ENCODE measurements around the gene RAX. TPM values are rescaled to one million over a fixed set of nuclear protein-coding genes. Genes with fewer than 3 reads are reported as not detected.

Gene RAX
- total RNA-seq, 1 experiment from 2014 or later = not detected

DNA sequence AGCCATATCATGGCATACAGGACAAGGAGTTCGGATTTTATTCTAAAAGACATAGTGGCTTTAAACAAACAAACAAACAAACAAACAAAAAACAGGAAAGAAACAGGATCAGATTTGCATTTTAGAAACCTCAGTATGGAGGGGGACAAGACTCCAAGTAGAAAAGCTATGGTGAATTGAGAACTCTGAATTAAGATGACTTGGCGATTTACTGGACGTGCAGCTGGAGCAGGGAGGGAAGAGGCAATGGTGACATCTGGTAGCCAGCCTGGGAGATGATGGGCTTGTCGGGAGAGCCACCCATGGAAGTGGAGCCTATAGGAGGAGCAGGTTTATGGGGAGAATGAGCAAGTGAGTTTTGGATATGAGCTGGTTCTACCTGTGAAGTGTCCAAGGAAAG, 32.0 kb upstream of the RAX start:
- TF ChIP-seq POLR2AphosphoS5 (IDR thresholded peaks at IDR 0.05; ENCODE audit: low read depth, low read length) = no peak
- TF ChIP-seq, protein P1, sequence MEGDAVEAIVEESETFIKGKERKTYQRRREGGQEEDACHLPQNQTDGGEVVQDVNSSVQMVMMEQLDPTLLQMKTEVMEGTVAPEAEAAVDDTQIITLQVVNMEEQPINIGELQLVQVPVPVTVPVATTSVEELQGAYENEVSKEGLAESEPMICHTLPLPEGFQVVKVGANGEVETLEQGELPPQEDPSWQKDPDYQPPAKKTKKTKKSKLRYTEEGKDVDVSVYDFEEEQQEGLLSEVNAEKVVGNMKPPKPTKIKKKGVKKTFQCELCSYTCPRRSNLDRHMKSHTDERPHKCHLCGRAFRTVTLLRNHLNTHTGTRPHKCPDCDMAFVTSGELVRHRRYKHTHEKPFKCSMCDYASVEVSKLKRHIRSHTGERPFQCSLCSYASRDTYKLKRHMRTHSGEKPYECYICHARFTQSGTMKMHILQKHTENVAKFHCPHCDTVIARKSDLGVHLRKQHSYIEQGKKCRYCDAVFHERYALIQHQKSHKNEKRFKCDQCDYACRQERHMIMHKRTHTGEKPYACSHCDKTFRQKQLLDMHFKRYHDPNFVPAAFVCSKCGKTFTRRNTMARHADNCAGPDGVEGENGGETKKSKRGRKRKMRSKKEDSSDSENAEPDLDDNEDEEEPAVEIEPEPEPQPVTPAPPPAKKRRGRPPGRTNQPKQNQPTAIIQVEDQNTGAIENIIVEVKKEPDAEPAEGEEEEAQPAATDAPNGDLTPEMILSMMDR (IDR thresholded peaks at IDR 0.05) = no peak
- TF ChIP-seq SIN3A (IDR thresholded peaks at IDR 0.05; ENCODE audit: borderline replicate concordance, insufficient read depth, low read depth, low read length) = no peak
- TF ChIP-seq TCF7L2 (IDR thresholded peaks at IDR 0.05; ENCODE audit: low read depth, low read length) = no peak
- TF ChIP-seq, protein P2, sequence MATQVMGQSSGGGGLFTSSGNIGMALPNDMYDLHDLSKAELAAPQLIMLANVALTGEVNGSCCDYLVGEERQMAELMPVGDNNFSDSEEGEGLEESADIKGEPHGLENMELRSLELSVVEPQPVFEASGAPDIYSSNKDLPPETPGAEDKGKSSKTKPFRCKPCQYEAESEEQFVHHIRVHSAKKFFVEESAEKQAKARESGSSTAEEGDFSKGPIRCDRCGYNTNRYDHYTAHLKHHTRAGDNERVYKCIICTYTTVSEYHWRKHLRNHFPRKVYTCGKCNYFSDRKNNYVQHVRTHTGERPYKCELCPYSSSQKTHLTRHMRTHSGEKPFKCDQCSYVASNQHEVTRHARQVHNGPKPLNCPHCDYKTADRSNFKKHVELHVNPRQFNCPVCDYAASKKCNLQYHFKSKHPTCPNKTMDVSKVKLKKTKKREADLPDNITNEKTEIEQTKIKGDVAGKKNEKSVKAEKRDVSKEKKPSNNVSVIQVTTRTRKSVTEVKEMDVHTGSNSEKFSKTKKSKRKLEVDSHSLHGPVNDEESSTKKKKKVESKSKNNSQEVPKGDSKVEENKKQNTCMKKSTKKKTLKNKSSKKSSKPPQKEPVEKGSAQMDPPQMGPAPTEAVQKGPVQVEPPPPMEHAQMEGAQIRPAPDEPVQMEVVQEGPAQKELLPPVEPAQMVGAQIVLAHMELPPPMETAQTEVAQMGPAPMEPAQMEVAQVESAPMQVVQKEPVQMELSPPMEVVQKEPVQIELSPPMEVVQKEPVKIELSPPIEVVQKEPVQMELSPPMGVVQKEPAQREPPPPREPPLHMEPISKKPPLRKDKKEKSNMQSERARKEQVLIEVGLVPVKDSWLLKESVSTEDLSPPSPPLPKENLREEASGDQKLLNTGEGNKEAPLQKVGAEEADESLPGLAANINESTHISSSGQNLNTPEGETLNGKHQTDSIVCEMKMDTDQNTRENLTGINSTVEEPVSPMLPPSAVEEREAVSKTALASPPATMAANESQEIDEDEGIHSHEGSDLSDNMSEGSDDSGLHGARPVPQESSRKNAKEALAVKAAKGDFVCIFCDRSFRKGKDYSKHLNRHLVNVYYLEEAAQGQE (IDR thresholded peaks at IDR 0.05; ENCODE audit: insufficient read depth in 1 of 2, low read depth in 2 of 2, low read length in 1 of 2) = no peak
- peaks cover 2% of the 10 kb centered on the region; the same call in 1 of the 2 replicates for H3K27me3 ChIP-seq (ENCODE audit: control insufficient read depth, insufficient read depth, low read length)
- no peak overlapping the region for H3K4me3 ChIP-seq (ENCODE audit: low read depth in 2 of 2, low read length in 2 of 2)
- ChIA-PET POLR2A (no interaction called here), CTCF (no interaction called here)
- intact Hi-C loops (cut with micrococcal nuclease; ENCODE audit: unreplicated experiment) = loop anchor here (5.0 kb wide), 2 partner anchors 58 to 97 kb away; no protein-coding TSS in a partner anchor
- no peak for ATAC-seq
- H3K27ac ChIP-seq (ENCODE audit: low read length) = no peak overlapping the region
- BruUV-seq (replicated peaks) = no TSS peak
- no peaks in the 10 kb centered on the region for H3K36me3 ChIP-seq (ENCODE audit: control insufficient read depth, insufficient read depth, low read length)
- no peak for DNase-seq (ENCODE audit: low read depth, low spot score)
- in situ Hi-C loops (cut with HindIII; ENCODE audit: low pct_unique_long_range_greater_than_20kb, low sequenced_read_pairs) = no loop called here
- H3K4me1 ChIP-seq (ENCODE audit: control insufficient read depth, insufficient read depth, low read length) = no peaks in the 10 kb centered on the region
- H3K9me3 ChIP-seq (ENCODE audit: control insufficient read depth, insufficient read depth, low read depth, low read length) = no peaks in the 10 kb centered on the region

DNA sequence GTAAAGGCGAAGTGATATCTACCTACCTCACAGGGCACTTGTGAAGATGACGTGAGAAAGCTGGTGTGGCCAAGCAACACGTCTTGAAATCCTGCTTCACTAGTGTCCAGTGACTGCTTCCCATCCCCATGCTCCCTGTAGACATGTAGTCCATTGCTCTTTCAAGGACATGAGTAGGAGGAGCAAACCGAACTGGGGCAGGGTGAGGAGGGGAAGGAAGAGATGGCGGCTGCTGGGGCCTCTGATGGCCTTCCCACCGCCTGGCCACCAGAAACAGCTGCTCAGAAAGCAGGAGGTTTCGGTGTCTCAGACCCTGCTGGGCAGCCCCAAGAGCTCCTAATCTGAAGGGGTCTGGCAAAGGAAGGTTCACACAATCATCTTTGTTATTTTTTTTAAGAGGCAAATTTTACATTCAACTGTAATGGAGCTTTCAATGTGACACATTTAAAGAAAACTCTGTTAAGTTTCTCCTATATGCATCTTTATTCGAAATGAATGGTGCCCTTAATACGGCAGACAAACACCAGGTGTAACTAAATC, 30.5 kb upstream of the RAX start:
- Histone ChIP-seq H3K27me3 (ENCODE audit: control insufficient read depth, insufficient read depth, low read length) (no peaks in the 10 kb centered on the region; the same call in 1 of the 2 replicates), H3K4me3 (ENCODE audit: low read depth in 2 of 2, low read length in 2 of 2) (no peak overlapping the region), H3K4me1 (ENCODE audit: control insufficient read depth, insufficient read depth, low read length) (no peaks in the 10 kb centered on the region), H3K9me3 (ENCODE audit: control insufficient read depth, insufficient read depth, low read depth, low read length) (no peaks in the 10 kb centered on the region), H3K27ac (ENCODE audit: low read length) (no peak overlapping the region), H3K36me3 (ENCODE audit: control insufficient read depth, insufficient read depth, low read length) (no peaks in the 10 kb centered on the region)
- ChIA-PET CTCF (no interaction called here), POLR2A (no interaction called here)
- TF ChIP-seq SIN3A (IDR thresholded peaks at IDR 0.05; ENCODE audit: borderline replicate concordance, insufficient read depth, low read depth, low read length) (no peak), POLR2AphosphoS5 (IDR thresholded peaks at IDR 0.05; ENCODE audit: low read depth, low read length) (no peak), TCF7L2 (IDR thresholded peaks at IDR 0.05; ENCODE audit: low read depth, low read length) (no peak)
- TF ChIP-seq, protein P2 (IDR thresholded peaks at IDR 0.05; ENCODE audit: insufficient read depth in 1 of 2, low read depth in 2 of 2, low read length in 1 of 2) = no peak
- TF ChIP-seq, protein P1 (IDR thresholded peaks at IDR 0.05) = no peak
- DNase-seq (ENCODE audit: low read depth, low spot score) = no peak
- no peak for ATAC-seq
- in situ Hi-C loops (cut with HindIII; ENCODE audit: low pct_unique_long_range_greater_than_20kb, low sequenced_read_pairs) (no loop called here), intact Hi-C loops (cut with micrococcal nuclease; ENCODE audit: unreplicated experiment) (no loop called here)
- BruUV-seq (replicated peaks) = no TSS peak
